Ureter (tissue), 1 donor: Measurements from ENCODE around the gene CDK12. TPM values are rescaled to one million over a fixed set of nuclear protein-coding genes. Genes with fewer than 3 reads are reported as not detected.
"Not testable (repeated sequence)": the region's sequence is repeated elsewhere in the genome, so short reads cannot be mapped to it uniquely, and the experiment has no call there.

ENCODE experiments used
- DNase-seq: peaks from one replicate; pipeline ENCODE4 v3.0.0-alpha.2; 2020; ENCODE audit warnings: low spot score
- total RNA-seq: library from RNA; stranded (reverse); gene quantifications from one replicate; pipeline ENCODE4 v1.2.4, GENCODE V29; 2023
- donor health status: DM: yes; HTN: yes; CAD: no.

CDK12 gene
- 110 TPM for total RNA-seq

- peak; percentile 98 for DNase-seq
Observed at GRCh38 chr17:39461113-39461925, at the start of gene CDK12. Gene CDK12, plus strand, starts transcription at chr17:39461486. Its CDS starts 586 bp downstream, at chr17:39462072.

- DNase-seq = no peak
Observed at GRCh38 chr17:39416141-39416540, 45.1 kb upstream of the CDK12 start.

GRCh38 chr17:39429600-39429999, 31.7 kb upstream of the CDK12 start:
- DNase-seq = no peak

- DNase-seq = not testable (repeated sequence)
Observed at GRCh38 chr17:39439868-39440267, 21.4 kb upstream of the CDK12 start.

GRCh38 chr17:39443326-39443725, 18.0 kb upstream of the CDK12 start:
- no peak for DNase-seq

- DNase-seq = no peak
Observed at GRCh38 chr17:39447561-39447960, 13.7 kb upstream of the CDK12 start.

GRCh38 chr17:39450051-39450450, 11.2 kb upstream of the CDK12 start:
- DNase-seq = no peak

- DNase-seq = peak; percentile 94
Observed at GRCh38 chr17:39450847-39451581, 10.3 kb upstream of the CDK12 start, which contains the start of gene MED1. Gene MED1, minus strand, starts transcription at chr17:39451263. Its CDS starts 201 bp downstream, at chr17:39451062.

GRCh38 chr17:39455919-39456318, 5.4 kb upstream of the CDK12 start:
- no peak for DNase-seq

GRCh38 chr17:39461926-39462569, 762 bp downstream of the CDK12 start:
- DNase-seq = no peak

- DNase-seq = no peak
Observed at GRCh38 chr17:39462631-39463375, 1.5 kb downstream of the CDK12 start.

- not testable (repeated sequence) for DNase-seq
Observed at GRCh38 chr17:39464639-39465181, 3.4 kb downstream of the CDK12 start.

- DNase-seq = not testable (repeated sequence)
Observed at GRCh38 chr17:39468610-39469009, 7.3 kb downstream of the CDK12 start.

- no peak for DNase-seq
Observed at GRCh38 chr17:39473310-39473709, 12.0 kb downstream of the CDK12 start.

- DNase-seq = not testable (repeated sequence)
Observed at GRCh38 chr17:39479631-39480030, 18.3 kb downstream of the CDK12 start.

- DNase-seq = no peak
Observed at GRCh38 chr17:39483506-39483905, 22.2 kb downstream of the CDK12 start.

GRCh38 chr17:39484178-39484577, 22.9 kb downstream of the CDK12 start:
- no peak for DNase-seq

GRCh38 chr17:39485555-39485954, 24.3 kb downstream of the CDK12 start:
- no peak for DNase-seq

- no peak for DNase-seq
Observed at GRCh38 chr17:39486242-39486641, 25.0 kb downstream of the CDK12 start.

GRCh38 chr17:39487490-39487889, 26.2 kb downstream of the CDK12 start:
- DNase-seq = not testable (repeated sequence)

GRCh38 chr17:39487946-39488345, 26.7 kb downstream of the CDK12 start:
- DNase-seq = no peak
